Body of pancreas (tissue), 4 donors: Measurements from ENCODE around the gene SUN2. TPM values are rescaled to one million over a fixed set of nuclear protein-coding genes. Genes with fewer than 3 reads are reported as not detected.
A peak's percentile ranks its signal among the peaks of the same experiment; 100 is the strongest.

Experiments
- ATAC-seq: fragments of 150-250 bp; one replicate; pipeline ENCODE4 v1.9.1; 2016
- DNase-seq, 4 donors: peaks; one replicate each; pipeline ENCODE4 v3.0.0-alpha.2; 2019
- H3K27ac ChIP-seq, 4 donors: fragments of 200-600 bp; sonication (generic); 1 replicate in 3 of 4; 2 replicates in 1 of 4; pipeline versions ENCODE4 v1.5.1 to v1.6.1; 2016 to 2019; ENCODE audit warnings: mild to moderate bottlenecking in 1 of 4, mixed read lengths in 1 of 4, moderate library complexity in 1 of 4
- H3K27me3 ChIP-seq, 2 donors: fragments of 200-600 bp; sonication (generic); one replicate each; pipeline ENCODE4 v1.6.0; 2016; ENCODE audit warnings: mild to moderate bottlenecking in 1 of 2
- H3K36me3 ChIP-seq, 2 donors: fragments of 200-600 bp; sonication (generic); replicated peaks in 1 of 2; 2 replicates each; pipeline ENCODE4 v1.5.1; 2016; ENCODE audit warnings: low read depth in 2 of 2; ENCODE audit not compliant: insufficient read depth in 1 of 2
- H3K4me1 ChIP-seq: fragments of 200-600 bp; sonication (generic); one replicate; pipeline ENCODE4 v1.6.0; 2016
- H3K4me3 ChIP-seq, 2 donors: fragments of 200-600 bp; sonication (generic); 1 replicate in 1 of 2; 2 replicates in 1 of 2; pipeline ENCODE4 v1.5.1; 2016 to 2019
- H3K9me3 ChIP-seq, 3 donors: fragments of 200-600 bp; sonication (generic); 1 replicate in 2 of 3; 2 replicates in 1 of 3; pipeline ENCODE4 v1.5.1; 2016
- CTCF ChIP-seq, 7 experiments: fragments of 450-650 bp in 4 of 7; fragments of 200-600 bp in 3 of 7; sonication (generic) in 3 of 7; IDR thresholded peaks; one replicate each; pipeline ENCODE4 v1.5.1; 2016 to 2019; ENCODE audit warnings: antibody characterized with exemption in 7 of 7
- POLR2A ChIP-seq, 3 donors: fragments of 450-650 bp; IDR thresholded peaks; one replicate each; pipeline ENCODE4 v1.6.1; 2016; ENCODE audit warnings: antibody characterized with exemption in 3 of 3, mild to moderate bottlenecking in 2 of 3
- WGBS, 2 donors: methylation state at CpG; one replicate each; pipeline ENCODE4 v1.1.5; 2017; 5-methylcytosine and 5-hydroxymethylcytosine counted together
- intact Hi-C: fragments of 100-400 bp; cut with DNase I; formaldehyde crosslinking; loops from one replicate; pipeline ENCODE4 v1.15.1; 2023
- total RNA-seq, 2 donors: library from RNA; depleted of rRNA; stranded (reverse); fragments of >200 nt; gene quantifications; one replicate each; pipeline ENCODE4 v1.1.0, GENCODE V29; 2016

The SUN2 gene
- total RNA-seq, 2 donors from 2014 or later: 143 to 166 TPM

GRCh38 chr22:38745676-38746460 is 9.9 kb downstream of the SUN2 start:
- Histone ChIP-seq H3K27ac (no peak overlapping the region), H3K36me3 (peaks cover 22 to 74% of the 10 kb centered on the region in 2 donors), H3K4me1 (peaks cover under 1% of the 10 kb centered on the region), H3K27me3 (no peaks in the 10 kb centered on the region), H3K4me3 (no peak overlapping the region), H3K9me3 (no peaks in the 10 kb centered on the region)
- no peak for TF ChIP-seq CTCF (IDR thresholded peaks at IDR 0.05)
- TF ChIP-seq POLR2A (IDR thresholded peaks at IDR 0.05): no peak
- 79 to 85% methylated on average over 11 of the region's 14 CpGs for WGBS, 2 donors
- intact Hi-C loops: no loop called here
- DNase-seq: no peak
- no peak for ATAC-seq

DNA sequence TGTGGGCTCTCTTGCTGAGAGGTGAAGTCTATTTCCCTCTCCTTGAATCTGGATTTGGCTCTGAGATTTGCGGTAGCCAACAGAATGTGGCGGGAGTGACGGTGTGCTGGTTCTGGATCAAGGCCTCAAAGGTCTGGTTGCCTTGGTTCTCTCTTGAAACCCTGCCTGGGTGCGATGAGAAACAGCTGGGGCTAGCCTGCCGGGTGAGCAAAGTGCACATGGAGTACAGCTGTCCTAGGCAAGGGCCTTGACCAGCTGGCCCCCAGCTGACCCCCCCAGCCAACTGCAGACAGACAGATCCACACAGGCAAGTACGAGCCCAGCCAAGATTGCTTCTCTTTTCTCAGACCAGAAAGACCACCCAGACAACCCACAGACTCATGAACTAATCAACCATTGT is 10.8 kb downstream of the SUN2 start:
- TF ChIP-seq POLR2A (IDR thresholded peaks at IDR 0.05): no peak
- no peak for TF ChIP-seq CTCF (IDR thresholded peaks at IDR 0.05)
- 65 to 82% methylated on average over 4 to 5 of the region's 6 CpGs for WGBS, 2 donors
- intact Hi-C loops: no loop called here
- no peaks in the 10 kb centered on the region for H3K27me3 ChIP-seq
- H3K36me3 ChIP-seq: peaks cover 22 to 75% of the 10 kb centered on the region in 2 donors
- H3K9me3 ChIP-seq: no peaks in the 10 kb centered on the region
- ATAC-seq: peak; percentile 8
- H3K4me3 ChIP-seq: no peak overlapping the region
- no peak for DNase-seq
- H3K27ac ChIP-seq: peak overlapping the region in 1 of 4 donors; percentile 15
- H3K4me1 ChIP-seq: no peaks in the 10 kb centered on the region

DNA sequence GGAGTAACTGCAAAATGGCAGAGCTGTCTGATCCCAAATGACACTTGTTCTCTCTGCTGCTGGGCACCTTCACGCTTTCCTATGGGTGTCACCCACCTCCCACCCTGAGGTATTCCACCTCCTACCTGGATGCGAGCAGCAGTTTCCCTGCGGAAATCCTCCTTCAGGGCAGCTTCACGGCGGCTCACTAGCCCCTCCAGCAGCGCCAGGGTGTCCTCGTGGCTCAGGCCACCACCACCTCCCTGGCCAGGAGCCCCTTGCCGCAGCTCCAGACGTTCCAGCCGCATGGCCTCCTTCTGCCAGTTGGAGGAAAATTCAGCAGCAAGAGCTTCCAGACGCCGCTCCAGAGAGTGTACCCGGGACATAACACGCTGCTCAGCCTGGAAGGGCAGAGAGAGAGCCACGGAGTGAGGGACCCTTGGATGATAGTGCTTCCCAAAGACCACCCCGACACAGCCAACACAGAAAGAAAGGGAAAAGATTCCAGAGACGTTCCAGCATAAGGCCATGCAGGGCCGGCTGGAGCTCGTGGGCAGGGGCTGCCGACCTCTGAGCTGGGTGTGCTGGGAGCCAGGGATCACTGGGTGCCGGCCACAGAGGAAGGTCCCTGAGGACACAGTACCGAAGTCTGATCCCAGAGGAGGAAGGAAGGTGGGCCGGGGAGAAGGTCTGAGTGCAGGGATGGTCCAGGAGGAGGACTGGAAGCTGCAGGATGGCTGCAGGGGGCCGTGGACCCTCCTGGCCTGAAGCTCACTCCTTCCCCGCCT is 13.4 kb downstream of the SUN2 start:
- no peak overlapping the region for H3K4me3 ChIP-seq
- no peak overlapping the region for H3K27ac ChIP-seq
- peaks cover 40 to 79% of the 10 kb centered on the region in 2 donors for H3K36me3 ChIP-seq
- no peak for TF ChIP-seq POLR2A (IDR thresholded peaks at IDR 0.05)
- no peak for TF ChIP-seq CTCF (IDR thresholded peaks at IDR 0.05)
- H3K4me1 ChIP-seq: no peaks in the 10 kb centered on the region
- intact Hi-C loops: no loop called here
- no peak for ATAC-seq
- 90 to 96% methylated on average over 20 to 25 of the region's 25 CpGs for WGBS, 2 donors
- H3K27me3 ChIP-seq: no peaks in the 10 kb centered on the region
- no peak for DNase-seq
- H3K9me3 ChIP-seq: no peaks in the 10 kb centered on the region

GRCh38 chr22:38741576-38741975 is 14.2 kb downstream of the SUN2 start:
- Histone ChIP-seq H3K27me3 (no peaks in the 10 kb centered on the region), H3K9me3 (no peaks in the 10 kb centered on the region), H3K4me3 (no peak overlapping the region), H3K36me3 (peaks cover 42 to 78% of the 10 kb centered on the region in 2 donors), H3K4me1 (no peaks in the 10 kb centered on the region), H3K27ac (no peak overlapping the region)
- WGBS, 2 donors: 92 to 97% methylated on average over 6 to 10 of the region's 10 CpGs
- ATAC-seq (no peak), DNase-seq (no peak)
- intact Hi-C loops: no loop called here
- TF ChIP-seq CTCF (IDR thresholded peaks at IDR 0.05) (no peak), POLR2A (IDR thresholded peaks at IDR 0.05) (no peak)
